GM21515 (cell line): ENCODE measurements around the gene SYP.

Experiments
- ATAC-seq: cut with Tn5 transposase; IDR thresholded peaks from one replicate; pipeline ENCODE4 v1.9.1; 2021; ENCODE audit not compliant: unreplicated experiment

SYP gene

DNA sequence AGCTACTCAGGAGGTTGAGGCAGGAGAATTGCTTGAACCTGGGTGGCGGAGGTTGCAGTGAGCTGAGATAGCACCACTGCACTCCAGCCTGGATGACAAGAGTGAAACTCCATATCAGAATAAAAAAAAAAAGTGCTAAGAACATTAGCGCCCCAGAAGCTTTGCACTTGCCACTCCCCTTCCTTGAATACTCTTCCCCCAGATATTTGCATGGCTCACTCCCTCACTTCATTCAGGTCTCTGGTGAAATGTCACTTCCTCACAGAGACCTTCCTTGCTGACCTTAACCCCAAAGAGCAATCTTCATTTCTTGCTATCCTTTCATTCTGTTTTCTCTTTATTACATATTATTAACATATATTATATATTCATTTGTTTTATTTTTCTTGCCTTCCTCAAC lies 21.9 kb upstream of the SYP start:
- ATAC-seq = no peak

DNA sequence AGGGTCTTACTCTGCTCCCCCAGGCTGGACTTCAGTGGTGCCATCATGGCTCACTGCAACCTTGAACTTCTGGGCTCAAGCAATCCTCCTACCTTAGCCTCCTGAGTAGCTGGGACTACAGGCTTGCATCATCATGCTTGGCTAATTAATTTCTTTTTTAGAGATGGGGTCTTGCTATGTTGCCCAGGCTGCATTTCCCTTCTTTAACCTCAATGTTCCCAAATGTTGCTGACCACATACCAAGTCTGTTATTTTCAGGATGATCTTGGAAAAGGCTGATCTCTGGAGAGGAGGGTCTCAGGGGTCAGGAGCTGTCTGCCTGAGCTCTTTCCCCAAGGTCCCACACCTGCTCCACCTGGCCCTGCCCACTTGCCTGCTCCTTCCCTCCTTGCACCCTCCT lies 20.1 kb upstream of the SYP start:
- ATAC-seq = no peak

DNA sequence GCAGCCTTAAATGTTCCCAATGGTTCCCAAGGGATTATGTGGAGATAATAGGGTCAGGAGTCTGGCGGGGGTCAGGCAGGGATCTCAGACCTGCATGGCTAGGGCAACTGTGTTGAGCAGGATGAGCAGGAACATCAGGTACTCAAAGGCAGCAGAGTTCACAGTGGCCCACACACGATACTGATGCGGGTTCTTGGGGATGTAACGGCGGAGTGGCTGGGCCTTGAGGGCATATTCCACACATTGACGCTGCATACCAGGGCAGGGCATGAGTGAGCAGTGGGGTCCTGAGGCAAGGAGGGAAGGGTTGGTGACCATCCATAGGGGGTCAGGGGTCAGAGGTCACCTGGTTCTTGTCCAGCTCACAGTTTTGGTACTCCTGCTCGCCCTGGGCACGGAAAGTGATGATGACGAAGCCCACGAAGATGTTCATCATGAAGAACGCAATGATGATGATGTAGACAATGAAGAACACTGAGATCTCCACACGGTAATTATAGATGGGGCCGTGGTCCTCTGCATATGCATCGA lies 15.1 kb upstream of the SYP start:
- ATAC-seq = no peak

DNA sequence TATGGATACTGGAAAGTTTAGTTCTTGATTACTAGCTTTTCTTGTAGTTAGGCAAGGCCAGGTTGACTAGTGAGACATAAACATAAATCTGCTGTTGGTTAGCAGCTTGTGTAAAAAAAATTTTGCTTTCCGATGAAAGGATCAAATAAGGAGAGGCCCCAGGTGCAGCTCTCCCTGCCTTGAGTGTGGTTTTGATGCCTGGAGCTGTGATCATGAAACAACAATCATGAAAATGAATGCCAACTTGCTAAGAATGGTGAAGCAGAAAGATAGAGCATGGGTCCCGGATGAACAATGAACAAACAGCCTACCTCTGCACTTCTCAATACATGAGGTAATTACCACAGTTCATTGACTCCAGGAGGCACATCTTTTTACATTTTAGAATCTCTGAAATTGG lies 14.4 kb upstream of the SYP start:
- no peak for ATAC-seq

DNA sequence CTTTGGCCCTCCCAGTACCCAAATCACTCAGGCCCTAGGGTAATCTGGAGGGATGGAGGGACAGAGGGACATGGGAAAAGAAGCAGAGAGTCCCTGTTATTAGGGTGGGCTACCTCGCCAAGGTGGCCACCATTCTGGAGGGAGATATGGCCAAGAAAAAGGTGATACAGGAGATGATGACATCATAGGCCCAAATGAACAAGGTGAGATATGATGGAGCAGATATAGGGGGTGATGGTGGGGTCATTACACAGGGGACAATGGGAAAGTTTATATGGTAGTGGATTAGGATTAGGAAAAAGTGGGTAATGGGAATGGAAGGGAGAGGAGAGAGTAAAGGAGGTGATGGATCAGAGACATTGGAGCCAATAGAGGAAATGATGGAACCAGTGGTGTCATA lies 12.9 kb upstream of the SYP start:
- ATAC-seq = no peak

DNA sequence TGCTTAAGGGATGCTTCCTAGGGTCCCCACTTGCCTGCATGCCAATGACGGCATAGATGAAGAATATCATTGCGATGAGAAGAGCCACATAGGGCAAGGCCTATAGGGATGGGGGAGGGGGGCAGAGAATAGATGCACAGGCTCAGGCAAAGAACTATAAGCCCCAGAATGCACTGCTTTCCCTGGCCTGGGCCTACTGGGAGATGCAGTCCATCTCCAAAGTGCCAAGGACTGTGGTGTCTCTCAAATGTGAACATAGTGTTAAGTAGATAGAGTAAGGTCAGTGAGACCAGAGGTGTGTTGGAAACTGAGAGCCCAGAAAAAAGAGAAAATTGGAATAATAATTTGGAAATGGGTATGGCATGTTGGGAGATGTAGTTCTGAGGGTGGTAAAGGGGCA lies 12.2 kb upstream of the SYP start:
- no peak for ATAC-seq

DNA sequence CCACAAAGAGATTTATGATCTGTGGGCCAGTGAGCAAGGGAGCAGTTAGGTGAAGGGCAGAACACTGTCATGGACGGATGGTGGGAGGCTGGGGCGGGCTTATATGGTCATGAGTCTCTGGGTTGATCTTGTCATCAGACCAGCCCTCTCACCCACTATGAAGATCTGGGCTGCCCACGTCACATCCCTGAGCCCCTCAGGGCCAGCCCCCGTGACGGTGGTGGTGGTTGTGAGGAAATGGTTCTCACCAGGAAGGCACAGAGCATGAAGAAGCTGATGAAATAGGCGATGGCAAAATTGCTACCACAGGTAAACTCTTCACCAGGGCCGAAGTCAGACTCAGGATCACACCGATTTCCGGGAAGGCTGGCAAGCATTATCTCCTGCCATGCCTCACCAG lies 11.1 kb upstream of the SYP start:
- no peak for ATAC-seq

DNA sequence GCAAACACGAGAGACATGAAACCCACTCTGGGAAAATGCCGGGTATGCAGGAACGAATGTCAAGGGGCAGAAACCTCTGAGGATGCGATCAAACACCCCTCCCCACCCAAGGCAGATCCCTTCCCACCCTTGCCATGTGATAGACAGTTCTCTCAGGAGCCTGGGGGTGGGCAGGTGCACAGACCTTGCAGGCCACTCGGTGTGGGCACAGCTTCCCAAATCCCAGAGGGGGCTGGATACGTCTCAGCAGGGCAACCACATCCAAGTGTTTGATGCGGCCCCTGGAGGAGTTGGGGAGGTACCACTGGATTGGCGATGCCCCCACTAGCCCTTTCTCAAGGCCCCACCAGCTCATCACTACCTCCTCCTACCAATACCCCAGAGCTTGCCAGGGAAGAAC lies 10.4 kb upstream of the SYP start:
- no peak for ATAC-seq

DNA sequence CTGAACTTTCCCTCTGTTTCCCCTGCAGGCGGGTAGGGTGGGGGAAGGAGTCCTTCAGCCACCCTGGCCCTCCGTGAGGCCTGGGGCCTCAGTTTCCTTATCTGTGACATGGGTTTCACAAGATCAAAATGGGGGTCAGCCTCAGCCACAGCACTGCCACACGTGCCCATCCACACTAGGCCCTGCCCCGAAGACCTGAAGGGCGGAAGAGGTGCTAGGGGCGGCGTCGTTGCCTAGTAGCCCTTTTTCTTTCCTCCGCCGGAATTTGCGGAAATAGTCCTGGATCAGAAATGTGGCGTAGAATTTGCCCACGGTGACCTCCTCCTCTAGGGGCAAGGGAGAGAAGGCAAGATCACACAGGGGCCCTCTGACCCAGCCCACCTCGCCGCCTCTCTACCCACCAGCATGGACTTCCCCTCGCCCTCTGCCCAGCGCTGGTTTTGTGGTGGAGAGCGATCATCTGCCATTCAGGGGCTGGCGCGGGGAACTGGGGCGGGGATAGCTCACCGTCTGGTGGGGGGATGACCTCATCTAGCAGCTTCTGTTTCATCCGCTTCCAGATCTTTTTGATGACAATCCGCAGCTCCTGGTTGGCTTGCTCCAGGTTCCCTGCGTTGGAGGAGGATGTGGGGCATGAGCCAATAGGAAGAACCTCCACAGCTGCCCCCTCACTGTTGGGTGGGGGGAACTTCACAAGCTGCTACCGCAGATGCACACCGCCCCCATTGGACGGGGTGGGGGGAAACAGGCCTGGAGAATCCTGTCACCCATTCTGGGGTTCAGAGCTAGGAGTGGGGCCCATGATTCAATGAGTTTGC lies 9.7 kb upstream of the SYP start:
- ATAC-seq = no peak

DNA sequence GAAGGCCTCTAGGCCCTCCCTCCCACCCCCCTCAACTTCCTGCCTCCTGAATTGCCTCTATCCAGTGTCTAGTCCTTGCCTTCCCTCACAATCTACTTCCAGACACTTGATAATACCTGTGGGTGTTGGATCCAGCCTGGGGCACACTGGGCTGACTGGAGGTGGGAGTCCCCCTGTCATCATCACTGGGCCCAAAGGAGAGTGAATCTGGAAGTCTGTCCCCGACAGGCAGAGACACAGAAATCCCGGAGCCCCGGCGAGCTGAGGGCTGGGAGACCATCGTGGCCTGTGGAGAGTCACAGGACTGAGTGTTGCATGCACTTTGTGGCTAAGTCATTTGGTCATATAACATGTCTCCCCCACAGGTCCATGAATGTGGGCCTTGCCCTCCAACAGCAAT lies 8.4 kb upstream of the SYP start:
- ATAC-seq = no peak

DNA sequence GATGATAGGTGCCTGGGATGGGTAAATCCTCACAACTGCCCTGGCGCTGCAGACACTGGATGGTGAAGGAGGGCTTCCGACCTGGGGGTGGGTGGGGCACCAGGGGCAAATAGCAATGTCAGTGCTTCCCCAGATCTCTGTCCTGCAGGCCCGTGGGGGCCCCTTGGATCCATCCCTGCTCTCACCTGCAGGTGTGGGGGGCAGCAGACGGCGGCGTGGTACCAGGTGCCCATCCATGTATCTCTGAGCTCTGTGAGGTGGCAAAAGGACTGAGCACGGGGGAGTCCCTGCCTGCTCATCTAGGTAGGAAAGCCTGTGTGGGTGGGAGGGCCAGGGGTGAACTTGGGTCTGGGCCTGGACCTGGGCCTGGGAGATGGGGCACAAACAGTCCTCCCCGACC lies 6.5 kb upstream of the SYP start:
- no peak for ATAC-seq

DNA sequence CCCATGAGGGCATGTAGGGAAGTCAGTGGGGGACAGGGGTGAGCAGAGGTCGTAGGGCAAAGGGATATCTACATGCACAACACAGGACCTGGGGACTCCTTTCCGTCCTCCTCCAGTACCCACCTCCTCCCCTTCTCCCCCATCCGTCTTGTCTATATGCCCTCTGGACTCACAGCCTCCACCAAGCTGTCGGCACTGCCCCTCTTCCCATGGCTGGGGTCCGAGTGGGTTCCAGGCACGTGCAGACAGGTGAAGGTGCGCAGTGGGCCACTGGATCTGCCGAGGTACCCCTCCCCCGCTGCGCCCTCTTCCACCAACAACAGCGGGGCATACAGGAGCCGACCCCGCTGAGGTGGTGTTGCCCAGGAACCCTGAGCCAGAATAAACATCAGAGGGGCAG lies 5.5 kb upstream of the SYP start:
- no peak for ATAC-seq

DNA sequence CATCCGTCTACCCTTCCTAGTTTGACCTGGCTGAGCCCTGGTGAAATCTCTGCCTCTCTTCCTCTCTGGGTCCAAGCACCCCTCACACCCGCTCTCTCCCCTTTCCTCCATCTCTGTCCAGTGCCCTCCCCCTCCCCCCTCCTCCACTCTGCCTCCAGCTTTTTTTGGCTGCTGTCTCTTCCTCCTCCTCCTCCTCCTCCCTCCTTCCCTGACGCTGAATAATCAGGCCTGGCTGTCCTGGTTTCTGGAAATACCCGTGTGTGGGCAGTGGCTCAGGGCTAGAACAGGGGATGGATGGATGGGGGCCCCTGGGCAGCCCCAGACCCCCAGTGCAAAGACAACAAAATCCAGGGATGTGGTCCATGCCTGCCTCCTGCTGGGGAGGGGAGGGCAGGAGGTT lies 4.7 kb upstream of the SYP start:
- no peak for ATAC-seq

DNA sequence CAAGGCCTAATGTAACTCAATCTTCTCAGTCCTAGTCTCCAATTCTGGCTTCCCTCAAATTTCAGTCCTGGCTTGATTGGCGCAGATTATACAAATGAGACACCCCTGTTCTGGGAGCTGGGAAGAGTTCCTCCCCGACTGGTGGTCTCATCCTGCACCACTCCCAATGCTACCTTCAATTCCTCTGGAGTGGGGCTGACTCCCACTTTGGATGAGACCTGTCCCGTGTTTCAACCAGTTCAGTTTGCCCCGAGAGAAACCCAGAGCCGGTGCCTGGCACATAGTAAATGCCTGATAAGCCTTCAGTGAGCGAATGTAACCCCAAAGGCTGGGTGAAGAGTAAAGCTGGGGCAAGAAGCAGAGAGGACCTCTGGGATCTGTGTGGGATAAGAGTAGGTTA lies 4.0 kb upstream of the SYP start:
- no peak for ATAC-seq

DNA sequence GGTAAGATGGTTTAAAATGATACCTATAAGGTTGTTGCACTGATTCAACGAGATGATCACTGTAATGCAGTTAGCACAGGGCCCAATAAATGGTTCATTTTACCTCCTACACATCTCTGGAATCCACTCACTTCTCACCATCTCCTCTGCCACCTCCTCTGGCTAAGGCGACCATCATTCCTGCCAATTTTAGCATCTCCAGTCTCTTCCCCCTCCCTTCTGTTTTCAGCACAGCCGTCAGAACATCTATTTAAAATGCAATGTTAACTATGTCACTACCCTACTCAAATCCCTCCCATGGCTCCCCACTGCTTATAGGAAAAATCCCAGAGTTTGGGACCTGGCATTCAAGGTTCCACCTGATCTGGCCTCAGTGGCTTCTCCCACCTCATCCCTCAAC lies 3.5 kb upstream of the SYP start:
- ATAC-seq = no peak

DNA sequence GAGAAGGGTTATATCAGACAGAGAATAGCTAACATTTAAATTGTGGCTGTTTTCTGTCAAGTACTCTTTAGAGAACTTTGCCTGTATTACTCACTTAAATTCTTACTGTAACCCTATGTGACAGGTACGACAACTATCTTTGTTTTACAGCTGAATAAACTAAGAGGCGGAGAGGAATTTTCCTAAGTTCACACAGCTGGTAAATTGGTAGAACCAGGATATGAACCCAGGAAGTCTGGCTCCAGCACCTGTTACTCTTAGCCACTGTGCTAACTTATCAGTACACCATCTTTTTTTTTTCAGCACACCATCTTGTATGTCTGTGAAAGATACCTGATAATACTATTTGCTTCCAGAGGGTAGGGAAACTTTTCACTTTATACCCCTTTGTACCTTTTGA lies 2.0 kb upstream of the SYP start:
- ATAC-seq = no peak

DNA sequence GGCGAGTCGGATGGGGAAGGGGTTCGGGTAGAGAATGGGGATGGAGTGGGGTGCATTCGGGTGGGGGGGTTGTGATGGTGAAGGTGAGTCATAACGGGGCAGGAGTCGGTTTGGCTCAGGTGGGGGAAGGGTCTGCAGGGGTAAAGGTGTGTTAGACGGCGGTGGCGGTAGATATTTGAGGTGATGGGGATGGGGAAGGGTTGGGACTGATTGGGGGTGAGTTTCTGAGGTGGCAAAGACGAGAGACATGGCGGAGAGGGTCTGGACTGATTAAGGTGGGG lies 738 bp downstream of the SYP start:
- no peak for ATAC-seq

DNA sequence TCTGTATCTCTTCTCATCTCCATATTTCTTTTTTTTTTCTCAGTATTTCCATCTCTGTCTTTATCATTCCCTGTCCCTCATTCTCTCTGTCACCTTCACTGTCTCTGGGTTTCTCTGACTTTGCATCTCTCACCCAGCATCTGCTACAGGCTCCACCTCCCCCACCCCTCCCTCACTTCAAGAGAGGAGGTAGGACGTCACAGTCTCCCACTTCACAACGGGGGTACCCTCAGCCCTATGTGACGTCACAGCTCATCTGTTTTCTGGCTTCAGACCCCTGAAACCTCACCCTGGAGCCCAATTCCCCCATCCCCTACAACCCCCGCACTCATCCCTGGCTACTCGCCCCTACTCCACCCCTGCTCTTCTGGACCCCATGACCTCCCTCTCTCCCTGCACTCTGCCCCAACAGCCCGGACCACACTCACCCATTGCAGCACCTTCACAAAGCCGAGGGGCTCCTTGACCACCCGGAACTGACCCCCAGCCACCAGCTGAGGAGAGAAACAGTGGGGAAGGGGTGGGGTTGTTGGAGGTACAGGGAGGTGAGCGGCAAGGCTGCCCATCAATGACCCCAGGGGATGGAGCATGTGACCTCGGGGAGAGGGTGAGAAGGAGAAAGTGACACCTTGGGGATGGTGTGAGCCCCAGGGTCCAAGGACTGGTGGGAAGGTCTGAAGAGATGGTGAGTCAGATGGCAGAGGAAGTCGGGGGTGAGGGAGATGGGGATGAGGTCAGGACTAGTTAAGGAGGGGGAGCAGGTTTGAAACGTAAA lies 1.3 kb downstream of the SYP start:
- no peak for ATAC-seq

DNA sequence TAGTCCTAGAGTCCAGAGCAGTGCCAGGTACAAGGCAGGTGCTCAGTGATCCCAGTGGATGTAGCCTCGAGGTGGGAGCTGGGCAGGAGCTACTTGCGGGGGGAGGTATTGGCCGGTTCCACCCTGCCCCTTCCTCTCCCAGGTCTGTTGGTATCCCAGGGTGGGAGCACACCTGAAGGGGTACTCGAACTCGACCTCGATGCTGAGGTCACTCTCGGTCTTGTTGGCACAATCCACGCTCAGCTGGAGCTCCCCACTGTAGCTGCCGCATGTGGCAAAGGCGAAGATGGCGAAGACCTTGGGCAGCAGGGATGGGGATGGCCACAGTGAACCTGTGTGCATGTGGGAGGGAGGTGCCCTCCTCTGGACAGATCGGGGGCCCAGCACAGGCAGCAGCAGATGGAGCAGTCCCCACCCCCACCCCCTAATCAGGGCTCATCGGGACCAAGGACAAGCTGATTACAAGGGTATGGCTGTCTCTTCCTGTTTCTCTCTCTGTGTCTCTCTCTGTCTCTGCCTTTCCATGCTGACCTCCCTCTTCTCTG lies 2.4 kb downstream of the SYP start:
- no peak for ATAC-seq

DNA sequence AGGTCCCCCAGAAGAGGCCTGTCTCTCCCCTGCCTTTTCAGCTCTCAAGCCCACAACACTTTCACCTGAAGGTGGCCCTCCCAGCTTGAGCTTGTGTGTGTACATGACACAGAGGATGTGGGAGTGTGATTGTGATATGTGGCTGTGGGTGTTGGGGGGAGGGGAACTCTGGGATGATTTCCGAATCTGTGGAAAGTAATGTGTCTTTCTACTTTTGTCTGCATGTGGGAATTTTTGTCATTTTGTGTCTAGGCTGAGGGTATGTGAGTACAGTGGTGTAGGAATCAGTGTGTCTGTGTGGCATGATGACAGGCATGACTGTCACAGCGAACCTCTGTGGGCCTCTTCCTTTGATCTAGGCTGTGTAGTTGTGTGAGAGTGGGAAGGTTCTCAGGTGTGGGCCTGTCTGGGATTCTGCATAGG lies 6.4 kb downstream of the SYP start:
- no peak for ATAC-seq

DNA sequence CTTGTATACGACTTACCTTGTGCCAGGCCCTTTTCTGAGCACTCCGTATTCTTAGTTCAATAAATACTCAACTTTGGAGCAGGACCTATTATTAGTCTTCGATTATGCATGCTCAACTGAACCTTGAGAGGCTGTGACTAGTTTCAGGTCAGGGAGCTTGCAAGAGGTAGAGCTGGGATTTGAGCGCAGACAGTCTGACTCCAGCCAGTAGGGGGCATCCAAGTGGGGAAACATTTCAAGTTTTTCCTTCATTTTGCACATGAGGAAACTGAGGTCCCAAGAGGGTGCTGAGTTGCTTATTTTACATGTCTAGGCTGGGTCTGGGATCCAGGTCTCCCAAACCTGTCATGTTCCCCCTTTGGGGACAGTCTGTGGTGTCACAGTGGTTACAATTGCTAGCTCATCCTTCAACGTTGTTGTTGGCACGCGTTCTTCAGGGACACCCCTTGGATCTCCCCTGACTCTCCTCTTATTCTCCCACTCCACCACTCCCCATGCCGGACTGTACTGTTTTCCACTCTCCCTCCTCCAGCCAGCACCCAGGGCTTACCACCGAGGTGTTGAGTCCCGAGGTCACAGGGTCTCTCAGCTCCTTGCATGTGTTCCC lies 7.2 kb downstream of the SYP start:
- no peak for ATAC-seq

DNA sequence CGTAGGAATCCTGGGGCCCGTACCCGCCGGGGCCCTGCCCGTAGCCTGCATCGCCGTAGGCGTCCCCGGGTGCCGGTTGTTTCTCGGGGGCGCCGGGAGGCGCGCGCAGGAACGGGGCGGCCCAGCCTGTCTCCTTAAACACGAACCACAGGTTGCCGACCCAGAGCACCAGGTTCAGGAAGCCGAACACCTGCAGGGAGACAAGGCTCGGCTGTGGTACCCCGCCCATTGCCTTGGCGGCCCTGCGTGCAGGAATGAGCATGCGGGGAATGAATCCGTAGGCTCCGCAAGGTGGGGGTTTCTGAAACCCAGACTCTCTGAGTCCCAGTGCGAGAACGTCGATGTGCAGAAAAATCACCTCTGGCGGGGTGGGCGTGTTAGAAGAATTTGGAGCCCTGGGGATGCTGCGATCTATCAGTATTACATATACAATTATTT lies 8.4 kb downstream of the SYP start:
- ATAC-seq = peak; percentile 24
